ENCODE measurements around the gene TEC. TPM values are rescaled to one million over a fixed set of nuclear protein-coding genes. Genes with fewer than 3 reads are reported as not detected.
"Not testable (repeated sequence)": the region's sequence is repeated elsewhere in the genome, so short reads cannot be mapped to it uniquely, and the experiment has no call there.

Gene TEC
- total RNA-seq, 1 donor from 2014 or later, result 2.7 TPM

GRCh38 chr4:48172651-48173050 lies 97.0 kb downstream of the TEC start:
- Mint-ChIP-seq H3K27ac (no peak overlapping the region), H3K27me3 (no peaks in the 10 kb centered on the region), H3K36me3 (ENCODE audit: low read depth) (peaks cover 5% of the 10 kb centered on the region), H3K4me1 (peaks cover 18% of the 10 kb centered on the region), H3K4me3 (no peak overlapping the region), H3K9me3 (peaks cover 2% of the 10 kb centered on the region)
- no peak for DNase-seq
- intact Hi-C loops (cut with micrococcal nuclease), result no loop called here

DNA sequence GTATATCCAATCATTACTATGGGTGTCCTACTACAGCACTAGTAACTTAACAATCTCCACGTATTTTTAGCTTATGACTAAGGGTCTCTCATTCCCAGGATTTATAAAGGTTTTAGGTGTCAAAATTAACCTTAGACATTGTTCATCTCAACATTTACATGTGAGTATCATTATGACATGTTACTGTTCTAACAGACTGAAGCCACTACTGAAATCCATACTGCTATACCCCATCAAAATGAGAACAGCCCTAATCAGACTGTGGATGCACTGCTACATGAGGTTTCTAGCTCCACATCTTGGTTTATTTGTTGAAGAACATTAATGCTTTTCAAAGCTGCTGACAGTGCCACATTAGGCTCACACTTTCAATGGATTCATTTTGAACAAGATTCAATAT lies 100.0 kb downstream of the TEC start:
- H3K36me3 Mint-ChIP-seq (ENCODE audit: low read depth), result peaks cover 8% of the 10 kb centered on the region
- H3K27ac Mint-ChIP-seq, result no peak overlapping the region
- DNase-seq, result no peak
- H3K4me1 Mint-ChIP-seq, result peaks cover 15% of the 10 kb centered on the region
- H3K27me3 Mint-ChIP-seq, result no peaks in the 10 kb centered on the region
- peaks cover 4% of the 10 kb centered on the region for H3K9me3 Mint-ChIP-seq
- intact Hi-C loops (cut with micrococcal nuclease), result loop anchor here (5.0 kb wide), 1 partner anchor 42 kb away; no protein-coding TSS in a partner anchor
- no peak overlapping the region for H3K4me3 Mint-ChIP-seq

GRCh38 chr4:48167538-48168263 lies 101.9 kb downstream of the TEC start:
- H3K4me1 Mint-ChIP-seq, result peaks cover 9% of the 10 kb centered on the region
- no peak for DNase-seq
- H3K36me3 Mint-ChIP-seq (ENCODE audit: low read depth), result peaks cover 8% of the 10 kb centered on the region
- intact Hi-C loops (cut with micrococcal nuclease), result loop anchor here (5.0 kb wide), 1 partner anchor 40 kb away; no protein-coding TSS in a partner anchor
- no peaks in the 10 kb centered on the region for H3K27me3 Mint-ChIP-seq
- H3K4me3 Mint-ChIP-seq, result no peak overlapping the region
- H3K27ac Mint-ChIP-seq, result peak overlapping the region; percentile 8
- H3K9me3 Mint-ChIP-seq, result peaks cover 4% of the 10 kb centered on the region

DNA sequence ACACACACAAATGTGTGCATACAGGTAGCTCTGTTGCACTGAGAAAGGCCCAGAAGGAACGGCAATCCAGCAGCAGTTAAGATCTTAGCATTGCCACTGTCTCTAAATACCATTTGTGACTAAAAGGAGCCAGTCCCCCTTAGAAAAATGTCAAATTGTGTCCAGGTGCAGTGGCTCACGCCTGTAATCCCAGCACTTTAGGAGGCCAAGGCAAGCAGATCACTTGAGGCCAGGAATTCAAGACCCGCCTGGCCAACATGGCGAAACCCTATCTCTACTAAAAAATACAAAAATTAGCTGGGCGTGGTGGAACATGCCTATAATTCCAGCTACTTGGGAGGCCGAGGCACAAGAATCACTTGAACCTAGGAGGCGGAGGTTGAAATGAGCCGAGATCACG lies 105.1 kb downstream of the TEC start:
- not testable (repeated sequence) for H3K36me3 Mint-ChIP-seq (ENCODE audit: low read depth)
- peaks cover 19% of the 10 kb centered on the region for H3K4me1 Mint-ChIP-seq

GRCh38 chr4:48163746-48164145 lies 105.9 kb downstream of the TEC start:
- no peak overlapping the region for H3K4me3 Mint-ChIP-seq
- intact Hi-C loops (cut with micrococcal nuclease), result loop anchor here (2.0 kb wide), 1 partner anchor 25 kb away; no protein-coding TSS in a partner anchor
- H3K27me3 Mint-ChIP-seq, result no peaks in the 10 kb centered on the region
- DNase-seq, result no peak
- H3K4me1 Mint-ChIP-seq, result peaks cover 19% of the 10 kb centered on the region
- no peak overlapping the region for H3K27ac Mint-ChIP-seq
- H3K9me3 Mint-ChIP-seq, result peaks cover 9% of the 10 kb centered on the region
- peaks cover 11% of the 10 kb centered on the region for H3K36me3 Mint-ChIP-seq (ENCODE audit: low read depth)

More for the DNA sequence above, 105.1 kb downstream of the TEC start:
- H3K27ac Mint-ChIP-seq; H3K4me3 Mint-ChIP-seq; intact Hi-C loops (cut with micrococcal nuclease); DNase-seq; H3K9me3 Mint-ChIP-seq; H3K27me3 Mint-ChIP-seq: not testable (repeated sequence)

DNA sequence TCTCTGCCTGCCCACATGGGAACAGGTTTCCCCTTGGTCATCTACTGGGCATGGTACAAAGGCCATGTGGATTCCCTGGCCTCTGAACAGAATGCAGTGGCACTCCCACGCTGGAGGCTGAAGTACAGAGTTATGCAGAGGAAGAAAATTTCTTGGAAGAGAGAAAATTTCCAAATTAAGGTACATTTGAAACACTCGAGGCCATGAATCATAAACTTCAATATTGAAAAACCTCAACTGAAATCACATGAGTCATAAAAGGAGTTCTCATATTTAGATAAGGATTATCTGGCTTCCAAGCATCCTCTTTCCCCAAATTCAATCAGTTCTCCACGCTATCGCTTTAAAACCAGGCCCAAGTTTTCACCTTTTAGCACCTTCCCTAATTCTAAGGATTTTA lies 107.5 kb downstream of the TEC start:
- peaks cover 11% of the 10 kb centered on the region for H3K4me1 Mint-ChIP-seq
- no peak for DNase-seq

DNA sequence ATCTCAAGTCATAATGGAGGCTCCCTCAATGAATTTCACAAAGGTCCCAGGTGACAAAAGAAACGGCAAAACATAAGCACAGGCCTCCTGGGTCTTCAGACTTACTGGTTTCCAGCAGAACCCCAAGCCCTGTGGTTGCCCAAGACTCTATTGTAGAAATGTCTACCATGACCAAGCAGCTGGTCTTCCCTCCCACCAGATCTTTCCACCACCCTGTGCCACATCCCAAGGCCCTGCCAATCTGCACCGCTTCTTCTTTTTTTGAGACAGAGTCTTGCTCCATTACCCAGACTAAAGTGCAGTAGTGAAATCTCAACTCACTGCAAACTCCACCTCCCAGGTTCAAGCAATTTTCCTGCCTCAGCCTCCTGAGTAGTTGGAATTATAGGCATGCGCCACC lies 112.4 kb downstream of the TEC start:
- Mint-ChIP-seq H3K36me3 (ENCODE audit: low read depth) (peaks cover 17% of the 10 kb centered on the region), H3K4me1 (peaks cover 6% of the 10 kb centered on the region), H3K4me3 (no peak overlapping the region), H3K27ac (no peak overlapping the region), H3K9me3 (peaks cover 21% of the 10 kb centered on the region), H3K27me3 (no peaks in the 10 kb centered on the region)
- intact Hi-C loops (cut with micrococcal nuclease), result no loop called here
- DNase-seq, result no peak

More for the DNA sequence above, 107.5 kb downstream of the TEC start:
- Mint-ChIP-seq H3K36me3 (ENCODE audit: low read depth) (peaks cover 10% of the 10 kb centered on the region), H3K27me3 (no peaks in the 10 kb centered on the region), H3K27ac (no peak overlapping the region), H3K4me3 (no peak overlapping the region), H3K9me3 (peaks cover 14% of the 10 kb centered on the region)
- intact Hi-C loops (cut with micrococcal nuclease), result loop anchor here (2.0 kb wide), 1 partner anchor 23 kb away; no protein-coding TSS in a partner anchor

DNA sequence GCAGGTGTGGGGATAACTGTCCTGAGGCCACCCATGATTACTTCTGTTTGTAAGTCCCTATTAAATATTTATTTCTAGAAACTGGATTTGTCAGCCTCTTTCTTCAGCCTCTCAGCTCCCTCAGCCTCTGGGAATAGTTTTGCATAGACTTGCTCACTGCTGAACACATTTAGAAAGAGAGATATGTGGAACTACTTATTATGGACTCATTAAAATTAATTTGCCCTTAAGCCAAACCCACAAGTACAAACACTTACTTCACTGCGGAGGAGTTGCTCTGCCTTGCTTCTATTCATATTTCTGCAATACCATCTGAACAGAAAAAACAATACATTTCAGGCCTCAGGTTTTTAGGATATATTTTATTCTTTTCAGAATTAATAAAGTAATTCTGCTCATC lies 113.2 kb downstream of the TEC start:
- DNase-seq, result no peak
- H3K27ac Mint-ChIP-seq, result no peak overlapping the region
- intact Hi-C loops (cut with micrococcal nuclease), result no loop called here
- H3K4me3 Mint-ChIP-seq, result no peak overlapping the region
- peaks cover 17% of the 10 kb centered on the region for H3K36me3 Mint-ChIP-seq (ENCODE audit: low read depth)
- no peaks in the 10 kb centered on the region for H3K4me1 Mint-ChIP-seq
- no peaks in the 10 kb centered on the region for H3K27me3 Mint-ChIP-seq
- peaks cover 21% of the 10 kb centered on the region for H3K9me3 Mint-ChIP-seq

GRCh38 chr4:48153791-48154550 lies 115.7 kb downstream of the TEC start:
- peaks cover 15% of the 10 kb centered on the region for H3K36me3 Mint-ChIP-seq (ENCODE audit: low read depth)
- H3K27me3 Mint-ChIP-seq, result no peaks in the 10 kb centered on the region
- intact Hi-C loops (cut with micrococcal nuclease), result no loop called here
- no peak for DNase-seq
- peaks cover 18% of the 10 kb centered on the region for H3K9me3 Mint-ChIP-seq
- no peak overlapping the region for H3K4me3 Mint-ChIP-seq
- H3K27ac Mint-ChIP-seq, result no peak overlapping the region
- peaks cover 2% of the 10 kb centered on the region for H3K4me1 Mint-ChIP-seq

DNA sequence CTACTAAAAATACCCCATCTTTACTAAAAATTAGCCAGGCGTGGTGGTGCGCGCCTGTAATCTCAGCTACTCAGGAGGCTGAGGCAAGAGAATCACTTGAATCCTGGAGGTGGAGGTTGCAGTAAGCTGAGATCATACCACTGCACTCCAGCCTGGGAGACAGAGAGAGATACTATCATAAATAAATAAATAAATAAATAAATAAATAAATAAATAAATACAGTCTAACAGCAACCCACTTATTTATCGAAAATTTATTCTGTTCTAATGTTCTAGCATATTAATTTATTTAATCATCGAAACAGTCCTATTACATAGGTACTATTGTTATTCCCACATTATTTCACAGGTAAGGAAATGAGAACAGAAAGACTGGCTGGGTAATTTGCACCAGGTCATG lies 117.4 kb downstream of the TEC start:
- Mint-ChIP-seq H3K27me3 (no peaks in the 10 kb centered on the region), H3K36me3 (ENCODE audit: low read depth) (peaks cover 9% of the 10 kb centered on the region), H3K9me3 (peaks cover 9% of the 10 kb centered on the region), H3K27ac (no peak overlapping the region), H3K4me1 (peaks cover 2% of the 10 kb centered on the region), H3K4me3 (no peak overlapping the region)
- DNase-seq, result no peak
- intact Hi-C loops (cut with micrococcal nuclease), result no loop called here

- no peak overlapping the region for H3K27ac Mint-ChIP-seq
- peaks cover 2% of the 10 kb centered on the region for H3K4me1 Mint-ChIP-seq
- DNase-seq, result no peak
- no peaks in the 10 kb centered on the region for H3K27me3 Mint-ChIP-seq
- intact Hi-C loops (cut with micrococcal nuclease), result no loop called here
- no peak overlapping the region for H3K4me3 Mint-ChIP-seq
- H3K36me3 Mint-ChIP-seq (ENCODE audit: low read depth), result peaks cover 7% of the 10 kb centered on the region
- peaks cover 7% of the 10 kb centered on the region for H3K9me3 Mint-ChIP-seq
Measured at GRCh38 chr4:48149827-48150370, 119.7 kb downstream of the TEC start.

DNA sequence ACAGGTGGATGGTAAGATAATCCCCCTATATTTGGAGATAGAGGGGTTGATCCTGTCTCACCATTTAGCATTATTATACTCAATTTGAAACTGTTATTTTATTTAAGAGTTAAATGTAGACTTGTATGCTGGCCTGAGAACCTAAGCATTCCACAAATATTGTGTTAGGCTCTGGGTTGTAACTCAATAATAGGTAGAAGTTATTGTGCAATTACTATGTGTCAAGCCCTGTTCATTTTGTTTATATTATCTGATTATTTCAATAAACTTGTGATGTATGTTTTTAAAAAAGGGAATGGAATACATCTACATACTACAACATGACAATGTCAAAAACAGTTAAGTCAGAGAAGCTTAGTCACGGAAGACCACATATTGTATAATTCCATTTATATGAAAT lies 122.0 kb downstream of the TEC start:
- Mint-ChIP-seq H3K4me1 (peaks cover 2% of the 10 kb centered on the region), H3K9me3 (no peaks in the 10 kb centered on the region), H3K36me3 (ENCODE audit: low read depth) (no peaks in the 10 kb centered on the region), H3K27ac (no peak overlapping the region), H3K4me3 (no peak overlapping the region), H3K27me3 (no peaks in the 10 kb centered on the region)
- intact Hi-C loops (cut with micrococcal nuclease), result no loop called here
- no peak for DNase-seq

GRCh38 chr4:48141048-48141447 lies 128.6 kb downstream of the TEC start:
- Mint-ChIP-seq H3K27ac (no peak overlapping the region), H3K4me1 (peaks cover 44% of the 10 kb centered on the region), H3K36me3 (ENCODE audit: low read depth) (no peaks in the 10 kb centered on the region), H3K27me3 (no peaks in the 10 kb centered on the region), H3K9me3 (no peaks in the 10 kb centered on the region), H3K4me3 (no peak overlapping the region)
- peak; percentile 48 for DNase-seq
- intact Hi-C loops (cut with micrococcal nuclease), result loop anchor here (2.0 to 5.0 kb wide), 2 partner anchors 138 to 454 kb away; no protein-coding TSS in a partner anchor

DNA sequence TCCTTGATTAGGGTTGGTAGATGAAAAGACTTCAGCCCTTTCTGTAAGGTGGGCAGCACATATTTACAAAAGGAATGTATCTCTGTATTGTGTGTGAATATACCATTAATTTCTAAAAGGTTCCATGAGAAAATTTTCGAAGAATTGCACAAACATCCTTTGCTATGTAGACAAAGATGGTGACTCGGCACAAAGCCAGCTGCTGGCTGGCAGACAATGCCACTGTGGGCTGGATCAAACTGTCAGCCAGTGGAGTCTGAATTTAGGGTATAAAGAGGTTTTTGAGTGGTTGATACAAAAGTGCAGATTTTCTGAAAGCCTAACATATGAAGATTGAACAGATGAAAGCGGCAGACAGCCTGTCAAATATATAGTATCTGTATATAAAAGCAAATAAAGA lies 129.9 kb downstream of the TEC start:
- DNase-seq, result peak; percentile 60
- no peak overlapping the region for H3K4me3 Mint-ChIP-seq
- H3K27ac Mint-ChIP-seq, result peak overlapping the region; percentile 93
- no peaks in the 10 kb centered on the region for H3K9me3 Mint-ChIP-seq
- intact Hi-C loops (cut with micrococcal nuclease), result loop anchor here (1.0 to 10.0 kb wide), 5 partner anchors 11 to 452 kb away; no protein-coding TSS in a partner anchor
- H3K36me3 Mint-ChIP-seq (ENCODE audit: low read depth), result peaks cover 3% of the 10 kb centered on the region
- H3K27me3 Mint-ChIP-seq, result no peaks in the 10 kb centered on the region
- peaks cover 54% of the 10 kb centered on the region for H3K4me1 Mint-ChIP-seq

Measured in activated CD4-positive, alpha-beta T cell treated with anti-CD3 and anti-CD28 coated beads, Interleukin-2, amount 10 ng/mL, durations not matched to agents 24 days and 14 days (primary cell).